Tibial nerve (tissue), 4 donors: ENCODE data around the gene PGF. TPM values are rescaled to one million over a fixed set of nuclear protein-coding genes. Genes with fewer than 3 reads are reported as not detected.

Experiments
- DNase-seq, 2 donors: peaks; one replicate each; pipeline ENCODE4 v3.0.0-alpha.2; 2019; ENCODE audit warnings: low spot score in 2 of 2
- H3K27ac ChIP-seq, 4 donors: fragments of 200-600 bp; sonication (generic) in 3 of 4; one replicate each; pipeline ENCODE4 v1.5.1; 2017 to 2019; ENCODE audit warnings: mild to moderate bottlenecking in 1 of 4
- H3K27me3 ChIP-seq, 2 donors: fragments of 200-600 bp; sonication (generic) in 1 of 2; one replicate each; pipeline versions ENCODE4 v1.5.1 to v1.6.0; 2017 to 2019
- H3K36me3 ChIP-seq, 3 donors: fragments of 200-600 bp; sonication (generic); one replicate each; pipeline ENCODE4 v1.5.1; 2018 to 2019
- H3K4me1 ChIP-seq, 4 donors: fragments of 200-600 bp; sonication (generic) in 3 of 4; one replicate each; pipeline ENCODE4 v1.5.1; 2017 to 2019
- H3K4me3 ChIP-seq, 4 donors: fragments of 200-600 bp; sonication (generic) in 3 of 4; one replicate each; pipeline ENCODE4 v1.5.1; 2017 to 2019; ENCODE audit warnings: mild to moderate bottlenecking in 1 of 4, moderate library complexity in 1 of 4
- H3K9me3 ChIP-seq, 4 donors: fragments of 200-600 bp; sonication (generic) in 3 of 4; one replicate each; pipeline ENCODE4 v1.5.1; 2017 to 2019
- CTCF ChIP-seq, 5 experiments: fragments of 200-600 bp in 3 of 5; fragments of 450-650 bp in 2 of 5; sonication (generic) in 3 of 5; IDR thresholded peaks; one replicate each; pipeline ENCODE4 v1.5.1; 2016 to 2019; ENCODE audit warnings: antibody characterized with exemption in 5 of 5, mild to moderate bottlenecking in 3 of 5, moderate library complexity in 2 of 5
- EP300 ChIP-seq, 2 donors: sonication (generic); formaldehyde crosslinking; IDR thresholded peaks; one replicate each; pipeline ENCODE4 v1.6.1; 2017; ENCODE audit warnings: antibody characterized with exemption in 2 of 2, mild to moderate bottlenecking in 1 of 2
- POLR2A ChIP-seq, 2 donors: fragments of 450-650 bp; IDR thresholded peaks; one replicate each; pipeline ENCODE4 v1.6.1; 2017; ENCODE audit warnings: antibody characterized with exemption in 2 of 2, mild to moderate bottlenecking in 2 of 2, moderate library complexity in 2 of 2
- WGBS, 2 donors: methylation state at CpG; one replicate each; pipeline ENCODE4 v1.1.5; 2018; 5-methylcytosine and 5-hydroxymethylcytosine counted together
- total RNA-seq, 4 donors: library from RNA; depleted of rRNA; stranded (reverse); fragments of >200 nt; gene quantifications; one replicate each; pipeline ENCODE4 v1.1.0, GENCODE V29; 2016

PGF gene
- total RNA-seq, 4 donors from 2014 or later = 13.2 to 39.5 (median 18.0) TPM

GRCh38 chr14:74912801-74913200 lies 42.6 kb downstream of the PGF start:
- no peak for TF ChIP-seq POLR2A (IDR thresholded peaks at IDR 0.05)
- no peak for TF ChIP-seq CTCF (IDR thresholded peaks at IDR 0.05)
- no peak for TF ChIP-seq EP300 (IDR thresholded peaks at IDR 0.05)
- DNase-seq = no peak
- Histone ChIP-seq H3K27ac (no peak overlapping the region), H3K4me1 (peaks cover 0 to 48% (median 20%) of the 10 kb centered on the region in 4 donors), H3K27me3 (no peaks in the 10 kb centered on the region), H3K36me3 (no peaks in the 10 kb centered on the region), H3K9me3 (no peaks in the 10 kb centered on the region), H3K4me3 (no peak overlapping the region)
- 91 to 93% methylated on average over 9 to 10 of the region's 10 CpGs for WGBS, 2 donors

GRCh38 chr14:74912111-74912510 lies 43.3 kb downstream of the PGF start:
- Histone ChIP-seq H3K36me3 (peaks cover 0 to under 1% (median 0%) of the 10 kb centered on the region in 3 donors), H3K27ac (no peak overlapping the region), H3K4me1 (peaks cover 0 to 48% (median 13%) of the 10 kb centered on the region in 4 donors), H3K27me3 (no peaks in the 10 kb centered on the region), H3K9me3 (no peaks in the 10 kb centered on the region), H3K4me3 (no peak overlapping the region)
- WGBS, 2 donors = 86 to 100% methylated on average over 2 to 6 of the region's 6 CpGs
- TF ChIP-seq POLR2A (IDR thresholded peaks at IDR 0.05) = no peak
- TF ChIP-seq CTCF (IDR thresholded peaks at IDR 0.05) = no peak
- no peak for TF ChIP-seq EP300 (IDR thresholded peaks at IDR 0.05)
- no peak for DNase-seq

GRCh38 chr14:74911704-74912103 lies 43.7 kb downstream of the PGF start:
- Histone ChIP-seq H3K27me3 (no peaks in the 10 kb centered on the region), H3K9me3 (no peaks in the 10 kb centered on the region), H3K4me3 (no peak overlapping the region), H3K36me3 (peaks cover 0 to 5% (median 0%) of the 10 kb centered on the region in 3 donors), H3K27ac (no peak overlapping the region), H3K4me1 (peaks cover 0 to 45% (median 14%) of the 10 kb centered on the region in 4 donors)
- no peak for TF ChIP-seq EP300 (IDR thresholded peaks at IDR 0.05)
- no peak for DNase-seq
- WGBS, 2 donors = 89 to 91% methylated on average over 5 of the region's 5 CpGs

- no peak for TF ChIP-seq CTCF (IDR thresholded peaks at IDR 0.05)
- no peak for TF ChIP-seq POLR2A (IDR thresholded peaks at IDR 0.05)
- TF ChIP-seq EP300 (IDR thresholded peaks at IDR 0.05) = no peak
- 89 to 92% methylated on average over 5 to 6 of the region's 6 CpGs for WGBS, 2 donors
- Histone ChIP-seq H3K36me3 (peaks cover 0 to 8% (median 0%) of the 10 kb centered on the region in 3 donors), H3K9me3 (no peaks in the 10 kb centered on the region), H3K27ac (no peak overlapping the region), H3K4me1 (peaks cover 0 to 40% (median 14%) of the 10 kb centered on the region in 4 donors), H3K27me3 (no peaks in the 10 kb centered on the region), H3K4me3 (no peak overlapping the region)
- DNase-seq = no peak
Observed at GRCh38 chr14:74911221-74911620, 44.2 kb downstream of the PGF start.

- TF ChIP-seq CTCF (IDR thresholded peaks at IDR 0.05) (no peak), POLR2A (IDR thresholded peaks at IDR 0.05) (no peak), EP300 (IDR thresholded peaks at IDR 0.05) (no peak)
- no peaks in the 10 kb centered on the region for H3K9me3 ChIP-seq
- 57 to 62% methylated on average over 10 of the region's 10 CpGs for WGBS, 2 donors
Observed at GRCh38 chr14:74910556-74910955, 44.8 kb downstream of the PGF start.

GRCh38 chr14:74909911-74910310 lies 45.5 kb downstream of the PGF start:
- H3K36me3 ChIP-seq = peaks cover 0 to 8% (median 0%) of the 10 kb centered on the region in 3 donors
- H3K9me3 ChIP-seq = no peaks in the 10 kb centered on the region
- no peaks in the 10 kb centered on the region for H3K27me3 ChIP-seq
- no peak overlapping the region for H3K4me3 ChIP-seq
- DNase-seq = no peak
- H3K4me1 ChIP-seq = peaks cover 0 to 40% (median 16%) of the 10 kb centered on the region in 4 donors
- TF ChIP-seq EP300 (IDR thresholded peaks at IDR 0.05) (no peak), POLR2A (IDR thresholded peaks at IDR 0.05) (no peak)
- WGBS, 2 donors = 83 to 88% methylated on average over 10 of the region's 10 CpGs
- no peak overlapping the region for H3K27ac ChIP-seq

More at GRCh38 chr14:74910556-74910955, 44.8 kb downstream of the PGF start:
- H3K36me3 ChIP-seq = peaks cover 0 to 8% (median 0%) of the 10 kb centered on the region in 3 donors
- H3K27ac ChIP-seq = no peak overlapping the region
- no peaks in the 10 kb centered on the region for H3K27me3 ChIP-seq
- H3K4me3 ChIP-seq = no peak overlapping the region
- peaks cover 0 to 40% (median 14%) of the 10 kb centered on the region in 4 donors for H3K4me1 ChIP-seq
- no peak for DNase-seq
